SKM-1 treated with dmso at 0.1 percent for 144 hours (cell line): ENCODE results near the gene OSBP2.

Experiments
- DNase-seq: peaks from one replicate; lab custom pipeline; 2025; ENCODE audit not compliant: unreplicated experiment; lab: John Stamatoyannopoulos, UW

The OSBP2 gene

GRCh38 chr22:30864441-30865420 lies 170.1 kb downstream of the OSBP2 start:
- no peak for DNase-seq

GRCh38 chr22:30865656-30866055 lies 171.0 kb downstream of the OSBP2 start:
- no peak for DNase-seq

DNA sequence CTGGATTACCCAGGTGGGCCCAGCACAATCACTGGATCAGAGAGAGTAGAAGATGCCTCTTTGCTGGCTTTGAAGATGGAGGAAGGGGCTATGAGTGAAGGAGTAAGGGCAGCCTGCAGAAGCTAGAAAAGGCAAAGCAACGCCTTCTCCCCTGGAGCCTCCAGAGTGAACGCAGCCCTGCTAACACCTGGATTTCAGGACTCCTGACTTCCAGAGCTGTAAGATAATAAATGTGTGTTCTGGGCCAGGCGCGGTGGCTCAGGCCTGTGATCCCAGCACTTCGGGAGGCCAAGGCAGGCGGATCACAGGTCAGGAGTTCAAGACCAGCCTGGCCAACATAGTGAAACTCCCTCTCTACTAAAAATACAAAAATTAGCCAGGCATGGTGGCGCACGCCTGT lies 171.5 kb downstream of the OSBP2 start:
- DNase-seq, result no peak

- no peak for DNase-seq
Measured at GRCh38 chr22:30866811-30867271, 172.2 kb downstream of the OSBP2 start.

GRCh38 chr22:30867746-30868662 lies 173.3 kb downstream of the OSBP2 start:
- DNase-seq, result no peak

- DNase-seq, result no peak
Measured at GRCh38 chr22:30868663-30869385, 174.2 kb downstream of the OSBP2 start.

- DNase-seq, result no peak
Measured at GRCh38 chr22:30869667-30870395, 175.2 kb downstream of the OSBP2 start.

- DNase-seq, result no peak
Measured at GRCh38 chr22:30870451-30871345, 176.0 kb downstream of the OSBP2 start.

- DNase-seq, result no peak
Measured at GRCh38 chr22:30871391-30872284, 177.0 kb downstream of the OSBP2 start.

DNA sequence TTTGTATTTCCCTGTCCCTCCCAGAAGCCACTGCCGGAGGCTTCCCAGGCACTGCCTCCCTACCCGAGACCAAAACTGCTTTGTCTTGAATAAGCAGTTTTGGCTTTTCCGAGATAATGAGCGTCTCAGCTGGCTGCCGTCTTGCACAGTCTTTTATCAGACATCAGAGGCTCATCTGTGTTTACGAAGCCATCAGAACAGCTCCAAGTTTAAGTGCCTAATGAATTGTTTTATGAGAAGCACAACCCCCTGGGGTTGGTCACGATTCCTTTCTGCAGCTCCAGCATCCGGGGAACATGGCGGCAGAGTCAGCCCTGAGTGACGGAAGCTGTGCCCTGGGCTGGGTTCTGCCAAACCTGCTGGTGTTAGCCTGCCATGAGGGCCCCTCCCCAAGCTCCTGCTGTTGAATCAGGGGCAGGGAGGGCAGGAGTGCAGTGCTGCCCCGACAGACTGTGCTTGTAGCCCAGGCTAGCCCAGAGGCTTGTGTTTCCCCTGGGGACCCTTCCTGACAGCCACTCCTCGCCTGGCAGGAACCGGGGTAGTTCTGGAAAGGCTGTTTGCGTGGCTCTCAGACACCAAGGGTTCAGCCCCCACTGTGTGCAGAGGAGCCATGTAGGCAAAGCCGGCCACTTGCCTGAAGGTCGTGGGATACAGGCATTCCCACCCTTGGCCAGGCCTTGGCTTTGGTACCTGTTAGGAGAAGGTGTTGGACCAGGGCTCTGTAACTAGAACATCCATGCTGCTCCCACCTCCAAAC lies 177.8 kb downstream of the OSBP2 start:
- no peak for DNase-seq

- DNase-seq, result no peak
Measured at GRCh38 chr22:30873086-30873650, 178.5 kb downstream of the OSBP2 start.

- no peak for DNase-seq
Measured at GRCh38 chr22:30873661-30874060, 179.0 kb downstream of the OSBP2 start.

DNA sequence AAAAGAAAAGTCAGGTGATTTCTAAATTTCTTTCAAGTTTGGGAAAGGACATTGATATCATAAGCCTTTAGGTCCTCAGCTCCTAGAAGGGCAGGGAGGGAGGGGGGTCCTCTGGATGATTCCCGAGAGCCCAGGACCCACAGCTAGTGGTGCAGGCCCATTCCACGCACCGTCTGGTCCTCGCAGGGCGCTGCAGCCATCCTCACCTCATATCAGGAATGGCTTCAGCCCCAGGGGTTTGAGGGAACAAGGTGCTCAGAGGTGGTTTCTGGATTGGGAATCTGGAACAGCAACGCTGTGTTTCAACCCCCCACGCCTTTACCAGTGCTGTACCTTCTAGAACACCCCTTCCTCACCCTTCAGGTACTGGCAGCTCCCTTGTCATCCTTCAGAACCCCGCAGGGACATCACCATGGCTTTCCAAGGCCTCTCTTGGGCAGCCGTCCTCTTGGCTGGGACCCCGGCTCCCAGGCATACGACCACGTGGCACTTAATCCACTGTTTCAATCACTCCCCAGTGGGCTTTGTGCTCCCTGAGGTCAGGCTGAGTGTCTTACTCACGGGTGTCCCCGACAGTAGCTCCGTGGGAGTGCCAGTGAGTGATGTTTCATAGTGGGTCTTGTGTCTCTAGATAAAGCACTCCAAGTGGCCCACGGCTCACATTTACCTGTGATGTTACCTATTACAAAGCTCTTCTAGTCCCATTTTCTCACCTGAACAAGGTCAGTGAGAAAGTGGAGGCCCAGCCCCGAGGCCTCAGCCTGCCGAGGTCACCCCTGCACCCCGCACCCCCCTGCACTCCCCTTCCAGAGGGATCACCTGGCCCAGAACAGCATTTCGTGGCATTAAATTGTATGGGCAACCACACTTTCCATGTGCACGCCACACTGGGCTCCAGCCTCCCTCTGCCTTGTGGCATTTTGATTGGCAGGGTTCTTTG lies 180.0 kb downstream of the OSBP2 start:
- DNase-seq, result no peak

DNA sequence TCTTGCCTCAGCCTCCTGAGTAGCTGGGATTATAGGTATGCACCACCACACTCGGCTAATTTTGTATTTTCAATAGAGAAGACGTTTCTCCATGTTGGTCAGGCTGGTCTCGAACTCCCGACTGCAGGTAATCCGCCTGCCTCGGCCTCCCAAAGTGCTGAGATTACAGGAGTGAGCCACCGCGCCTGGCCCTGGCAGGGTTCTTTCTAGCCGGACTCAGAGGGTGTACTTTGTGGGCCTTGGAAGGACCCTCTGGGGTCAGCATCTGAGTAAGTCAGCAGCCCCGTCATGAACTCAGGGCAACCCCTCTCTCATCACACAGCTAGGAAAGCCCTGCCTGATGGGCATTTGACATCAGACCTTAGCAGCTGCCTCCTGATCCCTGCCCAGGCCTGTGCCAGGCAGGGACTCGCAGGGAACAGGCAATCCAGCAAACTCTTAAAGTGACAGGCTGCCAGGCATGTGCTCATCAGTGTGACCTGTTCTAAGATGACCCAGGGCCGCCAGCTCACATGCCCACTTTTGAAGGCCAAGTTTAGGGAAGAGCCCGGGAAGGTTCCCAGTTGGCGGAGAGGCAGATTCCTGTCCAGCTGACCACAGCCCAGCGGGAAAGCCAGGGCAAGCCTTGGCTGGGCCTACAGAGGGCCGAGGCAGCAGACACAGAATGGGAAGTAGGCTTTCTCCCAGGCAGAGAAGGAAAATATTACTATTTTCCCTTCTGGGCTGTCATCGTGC lies 181.0 kb downstream of the OSBP2 start:
- no peak for DNase-seq

- no peak for DNase-seq
Measured at GRCh38 chr22:30876221-30876751, 181.6 kb downstream of the OSBP2 start.
